Nephron (organoid): ENCODE results near the gene ERP44.
A peak's percentile ranks its signal among the peaks of the same experiment; 100 is the strongest.

Source experiments
- H3K27ac Mint-ChIP-seq, 3 experiments: 2 replicates each; pipeline ENCODE4 v1.8.0; 2020; ENCODE audit warnings: mixed read lengths in 3 of 3, mild to moderate bottlenecking in 2 of 3, moderate library complexity in 1 of 3
- H3K27me3 Mint-ChIP-seq: 2 replicates; pipeline ENCODE4 v1.8.0; 2021; ENCODE audit warnings: low read depth, mild to moderate bottlenecking, moderate library complexity, mixed read lengths
- H3K36me3 Mint-ChIP-seq: 2 replicates; pipeline ENCODE4 v1.8.0; 2020; ENCODE audit warnings: low read depth, mixed read lengths
- H3K4me1 Mint-ChIP-seq: 2 replicates; pipeline ENCODE4 v1.8.0; 2020; ENCODE audit warnings: mixed read lengths
- H3K4me3 Mint-ChIP-seq, 3 experiments: 2 replicates each; pipeline ENCODE4 v1.8.0; 2020; ENCODE audit warnings: mild to moderate bottlenecking in 3 of 3, mixed read lengths in 3 of 3, moderate library complexity in 2 of 3
- H3K9me3 Mint-ChIP-seq: 2 replicates; pipeline ENCODE4 v1.8.0; 2020; ENCODE audit warnings: mixed read lengths
- CTCF ChIP-seq, 3 experiments: fragments of 200-600 bp; sonication (generic); IDR thresholded peaks; one replicate each; pipeline ENCODE4 v1.5.0; 2021; ENCODE audit warnings: antibody characterized with exemption in 3 of 3; ENCODE audit not compliant: unreplicated experiment in 3 of 3

ERP44 gene

GRCh38 chr9:100131216-100131615 lies 32.4 kb upstream of the ERP44 start:
- peaks cover 45% of the 10 kb centered on the region for H3K4me1 Mint-ChIP-seq
- H3K36me3 Mint-ChIP-seq = peaks cover 36% of the 10 kb centered on the region
- peak overlapping the region in 2 of 3 experiments; percentile 21 to 55 for H3K27ac Mint-ChIP-seq
- TF ChIP-seq CTCF (IDR thresholded peaks at IDR 0.05; ENCODE audit: unreplicated experiment in 3 of 3) = no peak
- H3K4me3 Mint-ChIP-seq = no peak overlapping the region
- peaks cover 5% of the 10 kb centered on the region for H3K9me3 Mint-ChIP-seq
- H3K27me3 Mint-ChIP-seq = peaks cover 4% of the 10 kb centered on the region

DNA sequence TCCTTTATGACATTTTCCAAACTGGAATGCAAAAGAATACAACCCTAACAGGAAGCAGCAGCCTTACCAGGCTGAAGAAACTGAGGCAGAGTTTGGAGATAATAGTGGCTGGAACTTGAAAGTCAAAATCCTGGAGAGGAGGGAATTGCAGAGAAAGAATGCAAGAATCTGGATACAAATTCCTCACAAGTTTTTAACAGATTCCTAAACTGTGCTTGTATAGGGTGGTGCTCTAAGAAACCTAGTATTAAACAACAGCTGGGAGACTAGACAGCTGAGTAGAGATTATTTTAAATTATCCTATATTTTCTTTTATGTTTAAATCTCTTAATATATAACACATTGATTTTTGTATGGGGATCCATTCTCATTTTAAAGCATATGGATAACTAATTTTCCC lies 31.0 kb upstream of the ERP44 start:
- Mint-ChIP-seq H3K36me3 (peaks cover 47% of the 10 kb centered on the region), H3K27me3 (peaks cover 4% of the 10 kb centered on the region), H3K4me3 (no peak overlapping the region), H3K27ac (peak overlapping the region in 2 of 3 experiments; percentile 47 to 55), H3K9me3 (peaks cover 5% of the 10 kb centered on the region), H3K4me1 (peaks cover 45% of the 10 kb centered on the region)
- no peak for TF ChIP-seq CTCF (IDR thresholded peaks at IDR 0.05; ENCODE audit: unreplicated experiment in 3 of 3)

DNA sequence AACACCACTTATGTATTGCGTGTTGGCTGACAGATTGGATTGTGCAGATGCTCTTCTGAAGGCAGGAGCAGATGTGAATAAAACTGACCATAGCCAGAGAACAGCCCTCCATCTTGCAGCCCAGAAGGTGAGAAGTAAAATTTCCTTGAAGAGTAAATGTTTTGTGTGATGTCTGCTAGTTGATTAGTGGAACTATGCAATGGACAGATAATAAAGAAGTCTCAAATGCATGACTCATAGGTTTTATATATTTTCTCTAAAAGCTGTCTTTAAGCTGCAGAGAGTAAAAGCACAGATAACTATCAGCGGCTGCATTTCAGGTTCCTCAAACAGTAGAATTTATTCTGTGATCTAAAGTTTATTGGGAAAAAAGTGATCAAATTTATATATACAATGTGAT lies 27.6 kb upstream of the ERP44 start:
- no peak overlapping the region for H3K27ac Mint-ChIP-seq
- no peak overlapping the region for H3K4me3 Mint-ChIP-seq
- H3K27me3 Mint-ChIP-seq = no peaks in the 10 kb centered on the region
- H3K36me3 Mint-ChIP-seq = peaks cover 39% of the 10 kb centered on the region
- H3K9me3 Mint-ChIP-seq = peaks cover 3% of the 10 kb centered on the region
- peaks cover 36% of the 10 kb centered on the region for H3K4me1 Mint-ChIP-seq
- no peak for TF ChIP-seq CTCF (IDR thresholded peaks at IDR 0.05; ENCODE audit: unreplicated experiment in 3 of 3)

DNA sequence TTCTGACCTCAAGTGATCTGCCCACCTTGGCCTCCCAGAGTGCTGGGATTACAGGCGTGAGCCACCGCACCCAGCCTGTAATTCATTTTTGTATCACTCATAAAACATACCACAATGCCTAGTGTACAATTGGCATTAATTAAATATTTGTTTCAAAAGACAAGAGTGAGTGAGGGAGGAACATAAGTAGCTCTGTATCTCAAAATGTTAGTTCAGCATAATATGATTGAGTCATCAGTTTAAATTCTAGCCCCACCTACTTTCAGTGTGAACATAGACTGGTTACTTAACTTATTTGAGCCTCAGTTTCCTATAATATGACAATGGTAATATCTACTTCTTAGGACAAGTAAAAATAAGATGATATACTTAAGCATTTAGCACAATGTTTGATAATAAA lies 27.1 kb upstream of the ERP44 start:
- H3K4me1 Mint-ChIP-seq = peaks cover 31% of the 10 kb centered on the region
- TF ChIP-seq CTCF (IDR thresholded peaks at IDR 0.05; ENCODE audit: unreplicated experiment in 3 of 3) = no peak
- no peak overlapping the region for H3K4me3 Mint-ChIP-seq
- peaks cover 43% of the 10 kb centered on the region for H3K36me3 Mint-ChIP-seq
- H3K27ac Mint-ChIP-seq = no peak overlapping the region
- peaks cover 3% of the 10 kb centered on the region for H3K9me3 Mint-ChIP-seq
- no peaks in the 10 kb centered on the region for H3K27me3 Mint-ChIP-seq

GRCh38 chr9:100125236-100125635 lies 26.4 kb upstream of the ERP44 start:
- no peak overlapping the region for H3K27ac Mint-ChIP-seq
- H3K9me3 Mint-ChIP-seq = peaks cover 3% of the 10 kb centered on the region
- no peak for TF ChIP-seq CTCF (IDR thresholded peaks at IDR 0.05; ENCODE audit: unreplicated experiment in 3 of 3)
- no peaks in the 10 kb centered on the region for H3K27me3 Mint-ChIP-seq
- peaks cover 24% of the 10 kb centered on the region for H3K4me1 Mint-ChIP-seq
- H3K36me3 Mint-ChIP-seq = peaks cover 50% of the 10 kb centered on the region
- H3K4me3 Mint-ChIP-seq = no peak overlapping the region

DNA sequence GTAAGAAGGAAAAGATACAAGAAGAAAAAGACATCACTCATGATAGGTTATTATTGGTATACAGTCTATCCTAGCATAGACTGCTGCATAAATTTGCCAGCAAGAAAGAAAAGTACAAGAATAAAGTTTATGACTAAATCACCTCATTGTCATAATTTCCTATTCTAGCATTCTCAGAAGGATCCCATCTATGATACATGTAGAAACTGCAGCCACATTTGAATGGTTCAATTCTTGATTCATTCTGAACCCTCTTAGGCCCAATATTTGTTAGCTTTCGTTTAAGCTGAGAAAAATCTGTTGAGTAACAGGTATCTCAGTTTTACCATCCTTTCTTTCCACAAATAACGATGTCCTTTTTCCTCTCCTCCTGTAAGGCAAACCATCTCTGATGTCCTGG lies 21.5 kb upstream of the ERP44 start:
- TF ChIP-seq CTCF (IDR thresholded peaks at IDR 0.05; ENCODE audit: unreplicated experiment in 3 of 3) = no peak
- Mint-ChIP-seq H3K9me3 (peaks cover 3% of the 10 kb centered on the region), H3K27me3 (no peaks in the 10 kb centered on the region), H3K27ac (no peak overlapping the region), H3K4me1 (no peaks in the 10 kb centered on the region), H3K4me3 (no peak overlapping the region), H3K36me3 (peaks cover 47% of the 10 kb centered on the region)
